ENCODE results near the gene POU3F2. TPM values are rescaled to one million over a fixed set of nuclear protein-coding genes. Genes with fewer than 3 reads are reported as not detected.

Gene POU3F2
- total and polyA plus RNA-seq, 2 donors (not counting 3 experiments of a cell fraction or from before 2014, with no cell fraction given): not detected

GRCh38 chr6:98845211-98846020 lies 11.0 kb downstream of the POU3F2 start:
- Histone ChIP-seq H3K4me1 (ENCODE audit: control insufficient read depth, extremely low read depth, insufficient read depth, low read length) (peaks cover 2% of the 10 kb centered on the region), H4K20me1 (replicated peaks; ENCODE audit: control insufficient read depth, extremely low read depth, insufficient read depth, low read length) (no peaks in the 10 kb centered on the region), H3K9me3 (replicated peaks; ENCODE audit: control insufficient read depth, insufficient read depth, low read length) (no peaks in the 10 kb centered on the region), H3K9ac (replicated peaks; ENCODE audit: extremely low read depth, insufficient read depth, low read length) (no peak overlapping the region), H2AFZ (ENCODE audit: low read depth, low read length) (no peak overlapping the region), H3K27me3 (ENCODE audit: control insufficient read depth in 2 of 2, insufficient read depth in 2 of 2, low read length in 2 of 2) (peaks cover 85 to 98% of the 10 kb centered on the region in 2 experiments), H3K9me1 (replicated peaks; ENCODE audit: control insufficient read depth, extremely low read depth, insufficient read depth, low read length) (no peaks in the 10 kb centered on the region), H3K79me2 (ENCODE audit: control insufficient read depth, insufficient read depth, low read length) (no peaks in the 10 kb centered on the region), H3K4me3 (replicated peaks in 1 of 3; ENCODE audit: insufficient read depth in 1 of 3, low read depth in 1 of 3, low read length in 3 of 3) (no peak overlapping the region), H3K4me2 (ENCODE audit: insufficient read depth, low read length) (no peak overlapping the region), H3K36me3 (ENCODE audit: control insufficient read depth in 2 of 2, extremely low read depth in 1 of 2, insufficient read depth in 2 of 2, low read length in 2 of 2) (no peaks in the 10 kb centered on the region), H3K27ac (ENCODE audit: insufficient read depth, low read depth, low read length) (no peak overlapping the region)
- DNase-seq (ENCODE audit: low read depth, low spot score) (peak; percentile 80), FAIRE-seq (peak; percentile 88)
- POLR2A ChIA-PET: no interaction called here
- BruUV-seq (replicated peaks): no TSS peak
- intact Hi-C loops (cut with micrococcal nuclease): loop anchor here (1.0 to 10.0 kb wide), 9 partner anchors 76 to 1777 kb away; no protein-coding TSS in a partner anchor
- CTCF ChIA-PET: interaction anchor here (0.5 to 2.1 kb wide), 13 partner anchors 8 to 1778 kb away, joined by 3 to 13 read pairs (median 5); partner anchors contain the start of gene POU3F2
- dilution Hi-C loops (cut with MboI; ENCODE audit: extremely low pct_ligation_motif_present, low sequenced_read_pairs): no loop called here
- no peak for TF ChIP-seq FOS (IDR thresholded peaks at IDR 0.05; ENCODE audit: borderline replicate concordance, insufficient read depth, low read length)
- TF ChIP-seq POLR2A (IDR thresholded peaks at IDR 0.05; ENCODE audit: low read depth, low read length): no peak
- peak; percentile 55 for TF ChIP-seq EZH2 (IDR thresholded peaks at IDR 0.05; ENCODE audit: borderline replicate concordance, low read depth, low read length, severe bottlenecking)
- TF ChIP-seq, protein P1, sequence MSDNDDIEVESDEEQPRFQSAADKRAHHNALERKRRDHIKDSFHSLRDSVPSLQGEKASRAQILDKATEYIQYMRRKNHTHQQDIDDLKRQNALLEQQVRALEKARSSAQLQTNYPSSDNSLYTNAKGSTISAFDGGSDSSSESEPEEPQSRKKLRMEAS (IDR thresholded peaks at IDR 0.05; ENCODE audit: insufficient read depth, insufficient read length): no peak
- peak; percentile 81 to 87 for TF ChIP-seq CTCF (IDR thresholded peaks at IDR 0.05; ENCODE audit: extremely low read depth in 1 of 2, insufficient read depth in 1 of 2, low read depth in 1 of 2, low read length in 2 of 2)
- no peak for TF ChIP-seq GATA2 (IDR thresholded peaks at IDR 0.05; ENCODE audit: insufficient read depth, insufficient read length, low read depth, low read length)

All from endothelial cell of umbilical vein (primary cell).